ENCODE results near the gene XPR1. TPM values are rescaled to one million over a fixed set of nuclear protein-coding genes. Genes with fewer than 3 reads are reported as not detected.

XPR1 gene
- total RNA-seq, 1 experiment from 2014 or later = 19.9 TPM

DNA sequence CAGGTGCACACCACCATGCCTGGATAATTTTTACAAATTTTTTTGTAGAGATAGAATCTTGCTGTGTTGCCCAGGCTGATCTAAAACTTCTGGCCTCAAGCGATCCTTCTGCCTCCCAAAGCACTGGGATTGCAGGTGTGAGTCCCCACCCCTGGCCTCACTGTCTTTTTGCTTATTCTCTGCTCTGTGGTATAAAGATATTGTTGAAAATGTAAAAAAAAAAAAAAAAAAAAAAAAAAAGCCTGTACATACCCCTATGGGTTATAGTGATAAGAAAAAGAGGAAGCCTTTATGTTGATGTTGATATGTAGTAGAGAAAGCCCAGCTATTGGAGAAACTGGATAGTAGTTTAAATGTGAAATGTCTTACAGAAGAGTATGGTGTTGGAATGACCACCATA, 125.8 kb downstream of the XPR1 start:
- TF ChIP-seq SRF (IDR thresholded peaks at IDR 0.05; ENCODE audit: low read depth) (no peak), EZH2 (IDR thresholded peaks at IDR 0.05) (no peak), POLR2A (IDR thresholded peaks at IDR 0.05; ENCODE audit: borderline replicate concordance, extremely low read depth, insufficient read depth, insufficient read length) (no peak), CEBPB (IDR thresholded peaks at IDR 0.05; ENCODE audit: low read depth) (no peak), EGR1 (IDR thresholded peaks at IDR 0.05; ENCODE audit: low read depth) (no peak), EZH2phosphoT487 (IDR thresholded peaks at IDR 0.05; ENCODE audit: borderline replicate concordance) (no peak), YY1 (IDR thresholded peaks at IDR 0.05; ENCODE audit: extremely low read depth, insufficient replicate concordance, low read depth, low read length) (no peak), SP1 (IDR thresholded peaks at IDR 0.05; ENCODE audit: low read depth) (no peak), JUND (IDR thresholded peaks at IDR 0.05) (no peak), RAD21 (IDR thresholded peaks at IDR 0.05; ENCODE audit: low read depth) (no peak)
- TF ChIP-seq, protein P1, sequence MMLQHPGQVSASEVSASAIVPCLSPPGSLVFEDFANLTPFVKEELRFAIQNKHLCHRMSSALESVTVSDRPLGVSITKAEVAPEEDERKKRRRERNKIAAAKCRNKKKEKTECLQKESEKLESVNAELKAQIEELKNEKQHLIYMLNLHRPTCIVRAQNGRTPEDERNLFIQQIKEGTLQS (IDR thresholded peaks at IDR 0.05) = no peak
- TF ChIP-seq, protein P2, sequence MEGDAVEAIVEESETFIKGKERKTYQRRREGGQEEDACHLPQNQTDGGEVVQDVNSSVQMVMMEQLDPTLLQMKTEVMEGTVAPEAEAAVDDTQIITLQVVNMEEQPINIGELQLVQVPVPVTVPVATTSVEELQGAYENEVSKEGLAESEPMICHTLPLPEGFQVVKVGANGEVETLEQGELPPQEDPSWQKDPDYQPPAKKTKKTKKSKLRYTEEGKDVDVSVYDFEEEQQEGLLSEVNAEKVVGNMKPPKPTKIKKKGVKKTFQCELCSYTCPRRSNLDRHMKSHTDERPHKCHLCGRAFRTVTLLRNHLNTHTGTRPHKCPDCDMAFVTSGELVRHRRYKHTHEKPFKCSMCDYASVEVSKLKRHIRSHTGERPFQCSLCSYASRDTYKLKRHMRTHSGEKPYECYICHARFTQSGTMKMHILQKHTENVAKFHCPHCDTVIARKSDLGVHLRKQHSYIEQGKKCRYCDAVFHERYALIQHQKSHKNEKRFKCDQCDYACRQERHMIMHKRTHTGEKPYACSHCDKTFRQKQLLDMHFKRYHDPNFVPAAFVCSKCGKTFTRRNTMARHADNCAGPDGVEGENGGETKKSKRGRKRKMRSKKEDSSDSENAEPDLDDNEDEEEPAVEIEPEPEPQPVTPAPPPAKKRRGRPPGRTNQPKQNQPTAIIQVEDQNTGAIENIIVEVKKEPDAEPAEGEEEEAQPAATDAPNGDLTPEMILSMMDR (IDR thresholded peaks at IDR 0.05 in 2 of 3, conservative IDR thresholded peaks at IDR 0.05 in 1 of 3; ENCODE audit: borderline replicate concordance in 1 of 3, insufficient read depth in 1 of 3, low read depth in 2 of 3, low read length in 2 of 3) = no peak
- H3K36me3 ChIP-seq (ENCODE audit: control insufficient read depth in 1 of 2, insufficient read depth in 2 of 2, low read length in 2 of 2) = no peaks in the 10 kb centered on the region
- ATAC-seq = no peak
- no TSS peak for BruUV-seq (replicated peaks)
- H3K4me2 ChIP-seq (ENCODE audit: low read length) = no peak overlapping the region
- no peaks in the 10 kb centered on the region for H3K27me3 ChIP-seq (ENCODE audit: insufficient read depth, low read length)
- POLR2A ChIA-PET = no interaction called here
- no peak overlapping the region for H3K4me3 ChIP-seq (replicated peaks in 1 of 2; ENCODE audit: low read depth in 1 of 2, low read length in 2 of 2)
- no peaks in the 10 kb centered on the region for H3K9me3 ChIP-seq (ENCODE audit: control insufficient read depth in 1 of 2, insufficient read depth in 1 of 2, low read depth in 1 of 2, low read length in 2 of 2)
- H3K79me2 ChIP-seq (ENCODE audit: insufficient read depth, low read length) = no peaks in the 10 kb centered on the region
- RAD21 ChIA-PET (ENCODE audit: low non-redundant PET in 1 of 2, low total read pairs in 2 of 2, uncharacterized antibody in 2 of 2, unreplicated experiment in 2 of 2) = no interaction called here
- intact Hi-C loops (cut with micrococcal nuclease) = no loop called here
- CTCF ChIA-PET = no interaction called here
- H3K27ac ChIP-seq (ENCODE audit: low read depth, low read length) = no peak overlapping the region
- H3K9ac ChIP-seq (ENCODE audit: low read length) = no peak overlapping the region
- no peaks in the 10 kb centered on the region for H3K4me1 ChIP-seq (ENCODE audit: control insufficient read depth in 1 of 2, insufficient read depth in 2 of 2, low read length in 2 of 2)
- no peak for DNase-seq (ENCODE audit: low read depth, low spot score)
- H3K9me2 ChIP-seq (ENCODE audit: insufficient read depth) = no peaks in the 10 kb centered on the region
- no peaks in the 10 kb centered on the region for H4K20me1 ChIP-seq (ENCODE audit: insufficient read depth)
- no peak overlapping the region for H2AFZ ChIP-seq (ENCODE audit: low read depth, low read length, poor library complexity, severe bottlenecking)

Data from HCT116 (cell line).